Measurements from ENCODE around the gene RASGRP4.
A peak's percentile ranks its signal among the peaks of the same experiment; 100 is the strongest.
"Not testable (repeated sequence)": the region's sequence is repeated elsewhere in the genome, so short reads cannot be mapped to it uniquely, and the experiment has no call there.

Gene RASGRP4, protein sequence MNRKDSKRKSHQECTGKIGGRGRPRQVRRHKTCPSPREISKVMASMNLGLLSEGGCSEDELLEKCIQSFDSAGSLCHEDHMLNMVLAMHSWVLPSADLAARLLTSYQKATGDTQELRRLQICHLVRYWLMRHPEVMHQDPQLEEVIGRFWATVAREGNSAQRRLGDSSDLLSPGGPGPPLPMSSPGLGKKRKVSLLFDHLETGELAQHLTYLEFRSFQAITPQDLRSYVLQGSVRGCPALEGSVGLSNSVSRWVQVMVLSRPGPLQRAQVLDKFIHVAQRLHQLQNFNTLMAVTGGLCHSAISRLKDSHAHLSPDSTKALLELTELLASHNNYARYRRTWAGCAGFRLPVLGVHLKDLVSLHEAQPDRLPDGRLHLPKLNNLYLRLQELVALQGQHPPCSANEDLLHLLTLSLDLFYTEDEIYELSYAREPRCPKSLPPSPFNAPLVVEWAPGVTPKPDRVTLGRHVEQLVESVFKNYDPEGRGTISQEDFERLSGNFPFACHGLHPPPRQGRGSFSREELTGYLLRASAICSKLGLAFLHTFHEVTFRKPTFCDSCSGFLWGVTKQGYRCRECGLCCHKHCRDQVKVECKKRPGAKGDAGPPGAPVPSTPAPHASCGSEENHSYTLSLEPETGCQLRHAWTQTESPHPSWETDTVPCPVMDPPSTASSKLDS

DNA sequence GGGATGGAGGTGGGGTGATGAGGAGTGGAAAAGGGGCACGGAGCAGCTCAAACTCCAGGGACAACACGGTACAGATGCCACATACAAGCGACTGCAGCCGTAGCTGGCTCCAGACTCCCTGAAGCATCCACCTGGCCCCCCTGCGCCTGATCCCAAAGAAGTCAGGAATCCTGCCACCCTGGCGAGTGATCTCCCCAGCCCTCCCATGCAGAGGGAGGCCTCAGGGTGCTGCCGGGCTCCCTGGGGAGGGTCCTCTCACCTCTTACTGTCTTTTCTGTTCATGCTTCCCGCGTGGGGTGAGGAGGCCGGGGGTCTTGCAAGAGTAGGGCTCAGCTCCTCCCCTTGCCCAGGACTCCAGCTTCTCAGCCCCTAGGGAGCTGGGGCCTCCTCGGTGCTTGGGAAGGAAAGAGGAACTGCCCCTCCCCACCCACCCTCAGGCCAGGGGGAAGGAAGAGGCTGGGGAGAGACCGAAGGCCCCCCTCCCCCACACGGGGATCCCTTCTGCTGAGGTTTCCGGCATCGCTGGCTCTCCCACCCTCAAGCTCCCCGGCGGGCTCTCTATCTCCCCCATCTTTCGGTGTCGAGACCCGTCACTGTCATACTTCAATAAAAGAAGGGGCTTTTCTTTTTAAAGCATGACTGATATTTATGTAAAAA lies at the start of gene RASGRP4:
RASGRP4 (minus strand) TSS at position 410 of the 657 bp plus-strand sequence; CDS start at position 282, 128 bp downstream.
- DNase-seq: no peak

DNA sequence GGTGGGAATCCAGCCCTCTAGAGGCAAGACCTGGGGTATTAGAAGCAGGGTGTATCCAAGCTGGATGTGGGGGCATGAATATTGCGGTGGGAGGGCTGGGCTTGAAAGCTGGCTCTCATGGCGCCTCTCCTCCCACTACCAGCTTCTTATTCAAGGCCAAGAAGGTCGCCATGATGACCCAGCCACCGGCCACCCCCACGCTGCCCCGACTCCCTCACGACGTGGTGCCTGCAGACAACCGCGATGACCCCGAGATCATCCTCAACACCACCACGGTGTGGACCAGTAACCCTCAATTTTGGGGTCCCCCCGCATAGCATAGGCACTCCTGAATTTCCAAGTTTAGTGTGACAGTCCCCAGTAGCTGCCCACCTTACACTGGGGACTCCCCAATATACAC lies 49.2 kb upstream of the RASGRP4 start:
- DNase-seq: no peak

DNA sequence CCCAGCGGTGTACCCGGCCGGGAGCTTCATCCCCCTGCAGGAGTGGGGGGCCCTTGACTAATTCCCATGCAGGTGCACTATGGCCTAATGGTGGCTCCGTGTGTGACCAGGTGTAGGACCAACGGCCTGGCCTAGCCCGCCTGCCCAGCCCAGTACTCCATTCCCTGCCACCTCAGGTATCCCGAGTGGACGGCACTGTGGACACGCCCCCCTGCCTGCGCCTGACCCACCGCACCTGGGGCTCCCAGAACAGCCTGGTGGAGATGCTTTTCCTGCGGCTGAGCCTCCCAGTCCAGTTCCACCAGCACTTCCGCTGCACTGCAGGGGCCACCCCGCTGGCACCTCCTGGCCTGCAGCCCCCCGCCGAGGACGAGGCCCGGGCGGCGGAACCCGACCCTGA lies 47.2 kb upstream of the RASGRP4 start:
- DNase-seq: no peak

DNA sequence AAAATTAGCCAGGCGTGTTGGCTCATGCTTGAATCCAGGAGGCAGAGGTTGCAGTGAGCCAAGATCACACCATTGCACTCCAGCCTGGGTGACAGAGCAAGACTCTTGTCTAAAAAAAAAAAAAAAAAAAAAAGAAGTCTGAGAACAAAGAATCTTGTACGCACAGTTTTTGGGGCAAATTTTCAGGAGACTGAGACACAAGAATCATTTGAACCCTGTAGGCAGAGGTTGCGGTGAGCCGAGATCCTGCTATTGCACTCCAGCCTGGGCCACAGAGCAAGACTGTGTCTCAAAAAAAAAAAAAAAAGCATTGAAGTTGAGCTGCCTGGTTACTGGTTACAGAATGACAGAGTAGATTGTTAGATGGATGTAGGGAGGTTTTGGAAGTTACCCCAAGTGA lies 46.7 kb upstream of the RASGRP4 start:
- not testable (repeated sequence) for DNase-seq

DNA sequence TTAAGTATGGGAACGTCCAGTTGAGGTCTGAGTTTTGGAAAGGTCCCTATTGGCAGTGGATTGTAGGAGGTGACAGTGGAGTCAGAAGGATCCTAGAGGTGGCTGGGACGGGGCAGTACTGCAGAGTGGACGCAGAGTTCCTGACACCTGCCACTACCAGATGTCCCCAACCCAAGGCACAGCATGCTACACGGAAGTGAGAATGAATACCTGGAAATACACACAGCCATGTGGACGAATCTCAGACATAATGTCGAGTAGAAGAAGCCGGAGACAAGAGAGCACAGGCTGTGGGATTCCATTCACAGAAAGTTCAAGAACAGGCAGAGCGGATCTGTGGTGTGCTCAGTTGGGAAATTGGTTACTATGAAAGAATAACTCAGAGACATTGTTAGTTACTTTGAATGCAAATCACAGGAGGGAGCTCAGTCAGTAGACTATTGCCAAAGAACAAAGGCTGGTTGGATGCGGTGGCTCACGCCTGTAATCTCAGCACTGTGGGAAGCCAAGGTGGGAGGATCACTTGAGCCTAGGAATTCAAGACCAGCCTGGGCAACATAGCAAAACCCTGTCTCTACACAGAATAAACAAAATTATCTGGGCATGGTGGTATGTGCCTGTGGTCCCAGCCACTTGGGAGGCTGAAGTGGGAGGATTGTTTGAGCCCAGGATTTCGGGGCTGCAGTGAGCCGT lies 44.9 kb upstream of the RASGRP4 start:
- no peak for DNase-seq

DNA sequence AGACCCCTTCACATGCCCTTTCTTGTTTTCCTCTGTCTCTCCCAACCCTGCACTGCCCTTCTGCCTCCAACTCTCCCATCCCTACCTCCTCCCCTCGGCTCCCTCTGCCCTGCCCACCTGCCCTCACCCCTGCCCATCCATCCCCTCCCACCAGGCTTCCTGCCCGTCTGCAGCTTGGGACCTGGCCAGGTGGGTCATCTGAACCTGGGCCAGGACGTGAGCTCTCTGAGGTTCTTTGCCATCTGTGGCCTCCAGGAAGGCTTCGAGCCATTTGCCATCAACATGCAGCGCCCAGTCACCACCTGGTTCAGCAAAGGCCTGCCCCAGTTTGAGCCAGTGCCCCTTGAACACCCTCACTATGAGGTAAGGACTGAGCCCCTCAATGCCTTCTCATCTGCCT lies 43.1 kb upstream of the RASGRP4 start:
- DNase-seq: no peak

DNA sequence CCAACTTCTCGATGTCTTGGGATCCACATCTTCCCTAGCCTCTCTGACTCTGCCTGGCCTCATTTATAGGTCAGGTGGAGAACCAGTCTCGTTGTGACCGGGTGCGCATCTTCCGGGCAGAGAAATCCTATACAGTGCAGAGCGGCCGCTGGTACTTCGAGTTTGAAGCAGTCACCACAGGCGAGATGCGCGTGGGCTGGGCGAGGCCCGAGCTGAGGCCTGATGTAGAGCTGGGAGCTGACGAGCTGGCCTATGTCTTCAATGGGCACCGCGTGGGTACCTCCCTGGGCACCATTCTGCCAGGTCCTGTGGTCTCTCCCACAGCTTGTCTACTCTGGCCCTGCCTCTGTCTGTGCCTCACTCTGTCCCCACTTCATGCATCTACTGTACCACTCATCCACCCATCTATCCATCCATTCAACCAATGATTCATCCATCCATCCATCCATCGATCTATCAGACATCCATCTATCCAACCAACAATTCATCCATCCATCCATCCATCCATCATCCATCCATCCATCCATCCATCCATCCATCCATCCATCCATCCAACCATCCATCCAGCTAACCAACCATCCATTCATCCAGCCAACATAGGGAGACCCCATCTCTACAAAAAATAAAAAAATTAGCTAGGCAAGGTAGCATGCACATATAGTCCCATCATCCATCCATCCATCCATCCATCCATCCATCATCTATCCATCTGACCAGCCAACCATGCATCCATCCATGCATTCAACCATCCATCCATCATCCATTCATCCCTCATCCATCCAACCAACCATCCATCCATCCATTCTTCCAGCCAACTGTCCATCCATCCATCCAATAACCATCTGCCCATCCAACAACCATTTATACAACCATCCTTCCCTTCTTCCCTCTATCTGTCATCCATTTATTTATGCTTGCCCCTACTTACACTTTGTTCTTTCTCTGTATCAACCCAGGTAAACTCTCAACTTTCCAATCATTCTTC lies 41.8 kb upstream of the RASGRP4 start:
- no peak for DNase-seq

DNA sequence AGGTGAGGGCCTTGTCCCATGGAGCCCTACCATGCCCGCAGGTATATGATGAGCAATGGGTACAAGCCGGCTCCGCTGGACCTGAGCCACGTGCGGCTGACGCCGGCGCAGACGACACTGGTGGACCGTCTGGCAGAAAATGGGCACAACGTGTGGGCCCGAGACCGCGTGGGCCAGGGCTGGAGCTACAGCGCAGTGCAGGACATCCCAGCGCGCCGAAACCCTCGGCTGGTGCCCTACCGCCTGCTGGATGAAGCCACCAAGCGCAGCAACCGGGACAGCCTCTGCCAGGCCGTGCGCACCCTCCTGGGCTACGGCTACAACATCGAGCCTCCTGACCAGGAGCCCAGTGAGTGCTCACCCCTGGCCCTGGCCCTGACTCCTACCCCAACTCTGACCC lies 40.0 kb upstream of the RASGRP4 start:
- DNase-seq: no peak

DNA sequence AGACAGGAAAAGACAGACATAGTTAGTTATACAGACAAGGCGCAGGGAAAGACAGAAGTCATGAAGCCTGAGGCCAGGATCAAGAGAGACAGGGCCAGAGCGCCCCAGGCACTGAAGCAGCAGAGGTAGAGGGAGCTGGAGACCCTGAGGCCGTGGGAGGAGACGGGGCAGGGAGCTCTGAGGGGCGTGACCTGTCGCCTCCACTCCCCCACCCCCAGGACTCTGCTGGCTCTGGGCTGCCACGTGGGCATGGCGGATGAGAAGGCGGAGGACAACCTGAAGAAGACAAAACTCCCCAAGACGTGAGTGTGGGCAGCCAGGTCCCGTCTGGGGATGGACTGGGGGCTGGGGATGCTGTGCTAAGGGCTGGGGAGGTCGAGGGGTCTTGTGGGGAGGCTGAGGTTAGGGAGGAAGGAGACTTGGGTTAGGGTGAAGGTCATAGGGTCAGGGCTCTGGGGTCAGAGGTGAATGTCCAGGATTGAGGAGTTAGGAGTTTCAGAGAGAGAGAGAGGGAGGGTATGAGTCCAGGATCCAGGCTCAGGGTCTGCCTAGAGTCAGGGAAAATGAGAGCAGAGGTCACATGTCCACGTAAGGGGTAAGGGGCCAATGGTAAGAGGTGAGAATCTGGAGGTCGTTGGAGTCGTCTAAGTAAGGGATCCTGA lies 38.5 kb upstream of the RASGRP4 start:
- no peak for DNase-seq

DNA sequence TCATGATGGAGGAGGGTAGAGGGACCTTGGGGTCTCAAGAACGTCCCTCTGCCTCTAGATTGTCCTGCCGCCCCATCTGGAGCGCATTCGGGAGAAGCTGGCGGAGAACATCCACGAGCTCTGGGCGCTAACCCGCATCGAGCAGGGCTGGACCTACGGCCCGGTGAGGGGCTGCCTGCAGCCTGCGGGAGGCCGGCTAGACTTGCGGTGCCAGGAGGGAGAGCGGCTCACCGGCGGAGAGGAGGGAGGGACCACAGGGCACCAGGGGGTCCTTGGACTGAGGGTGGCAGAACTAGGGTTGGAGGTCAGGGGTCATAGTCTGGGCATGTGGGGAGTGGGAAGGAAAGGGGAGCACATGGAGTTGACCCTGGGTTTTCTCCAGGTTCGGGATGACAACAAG lies 37.3 kb upstream of the RASGRP4 start:
- no peak for DNase-seq

DNA sequence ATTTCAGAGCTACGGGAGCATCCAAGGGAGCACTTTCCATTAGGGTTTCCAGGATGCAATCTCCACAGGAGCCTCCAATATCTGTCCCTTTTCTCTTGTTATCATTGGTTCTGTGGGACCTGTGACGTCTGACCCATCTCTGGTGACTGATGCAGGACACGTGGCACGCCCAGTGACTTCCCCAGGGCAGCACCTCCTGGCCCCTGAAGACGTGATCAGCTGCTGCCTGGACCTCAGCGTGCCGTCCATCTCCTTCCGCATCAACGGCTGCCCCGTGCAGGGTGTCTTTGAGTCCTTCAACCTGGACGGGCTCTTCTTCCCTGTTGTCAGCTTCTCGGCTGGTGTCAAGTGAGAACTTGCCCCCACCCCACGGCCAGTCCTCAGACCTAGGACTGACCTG lies 33.0 kb upstream of the RASGRP4 start:
- DNase-seq: no peak

DNA sequence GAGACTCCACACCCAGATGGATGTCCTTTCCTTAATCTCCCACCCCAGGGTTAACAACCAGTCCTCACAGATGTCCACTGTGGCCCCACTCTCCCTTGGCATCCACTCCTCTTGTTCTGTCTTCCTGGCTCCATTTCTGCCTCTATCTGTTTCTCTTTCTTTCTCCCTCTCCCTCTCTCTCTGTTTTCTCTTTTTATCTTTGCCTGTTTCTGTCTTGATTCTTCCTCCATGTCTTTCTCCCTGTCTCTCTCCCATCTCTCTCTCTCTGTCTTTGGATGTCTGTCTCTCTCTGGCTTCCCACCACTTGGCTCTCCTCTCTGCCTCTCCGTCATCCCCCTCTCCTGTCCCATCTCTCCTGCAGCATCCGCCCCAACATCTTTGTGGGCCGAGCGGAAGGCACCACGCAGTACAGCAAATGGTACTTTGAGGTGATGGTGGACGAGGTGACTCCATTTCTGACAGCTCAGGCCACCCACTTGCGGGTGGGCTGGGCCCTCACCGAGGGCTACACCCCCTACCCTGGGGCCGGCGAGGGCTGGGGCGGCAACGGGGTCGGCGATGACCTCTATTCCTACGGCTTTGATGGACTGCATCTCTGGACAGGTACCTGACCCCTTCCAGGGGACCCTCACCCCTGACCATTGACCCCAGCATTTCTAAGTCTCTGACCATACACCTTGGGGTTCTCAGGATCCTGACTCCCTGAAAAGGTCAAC lies 31.8 kb upstream of the RASGRP4 start:
- DNase-seq: no peak

DNA sequence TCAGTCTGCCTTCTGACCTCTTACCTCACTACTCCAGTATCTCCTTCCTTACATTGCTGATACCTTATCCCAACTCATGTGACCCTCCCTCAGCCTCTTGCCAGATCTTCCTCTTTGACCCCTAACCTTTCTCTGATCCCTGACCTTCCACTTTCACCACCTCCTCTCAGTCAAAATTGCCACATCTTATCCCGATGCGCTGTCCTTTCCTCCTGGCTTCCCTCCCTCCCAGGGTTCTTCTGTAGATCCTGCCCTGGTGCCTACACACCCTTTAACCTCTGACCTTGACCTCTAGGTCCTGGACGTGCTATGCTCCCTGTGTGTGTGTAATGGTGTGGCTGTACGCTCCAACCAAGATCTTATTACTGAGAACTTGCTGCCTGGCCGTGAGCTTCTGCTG lies 31.2 kb upstream of the RASGRP4 start:
- no peak for DNase-seq

DNA sequence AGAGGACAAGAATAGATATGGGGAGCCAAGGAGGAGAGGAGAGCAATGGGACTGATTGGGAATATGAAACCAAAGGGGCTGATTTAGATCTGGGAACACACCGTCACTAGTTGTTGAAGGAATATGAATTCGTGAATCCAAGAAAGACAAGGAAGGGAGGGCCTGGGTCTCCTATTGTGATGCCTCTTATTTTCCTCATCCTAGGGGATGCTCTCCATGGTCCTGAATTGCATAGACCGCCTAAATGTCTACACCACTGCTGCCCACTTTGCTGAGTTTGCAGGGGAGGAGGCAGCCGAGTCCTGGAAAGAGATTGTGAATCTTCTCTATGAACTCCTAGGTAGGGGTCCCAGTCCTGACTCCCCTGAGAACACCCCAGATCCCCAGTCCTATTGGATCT lies 29.0 kb upstream of the RASGRP4 start:
- DNase-seq: peak; percentile 7

DNA sequence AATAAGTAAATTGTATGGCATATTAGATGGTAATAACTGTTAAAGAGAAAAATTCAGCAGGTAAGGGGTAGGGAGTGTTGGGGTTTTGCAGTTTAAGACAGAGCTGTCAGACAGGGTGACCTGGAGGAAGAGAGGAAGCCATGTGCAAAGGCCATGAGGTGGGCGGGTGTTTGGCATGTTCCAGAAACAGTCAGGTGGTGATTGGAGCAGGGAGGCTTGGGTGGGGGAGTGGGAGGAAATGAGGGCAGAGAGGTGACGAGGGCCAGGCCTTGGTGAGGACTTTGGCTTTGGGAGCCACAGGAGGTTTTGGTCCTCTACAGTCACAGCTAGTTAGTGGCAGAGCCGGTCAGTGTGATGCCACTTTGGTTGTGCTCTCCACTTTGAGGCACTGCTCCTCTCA lies 27.6 kb upstream of the RASGRP4 start:
- no peak for DNase-seq

DNA sequence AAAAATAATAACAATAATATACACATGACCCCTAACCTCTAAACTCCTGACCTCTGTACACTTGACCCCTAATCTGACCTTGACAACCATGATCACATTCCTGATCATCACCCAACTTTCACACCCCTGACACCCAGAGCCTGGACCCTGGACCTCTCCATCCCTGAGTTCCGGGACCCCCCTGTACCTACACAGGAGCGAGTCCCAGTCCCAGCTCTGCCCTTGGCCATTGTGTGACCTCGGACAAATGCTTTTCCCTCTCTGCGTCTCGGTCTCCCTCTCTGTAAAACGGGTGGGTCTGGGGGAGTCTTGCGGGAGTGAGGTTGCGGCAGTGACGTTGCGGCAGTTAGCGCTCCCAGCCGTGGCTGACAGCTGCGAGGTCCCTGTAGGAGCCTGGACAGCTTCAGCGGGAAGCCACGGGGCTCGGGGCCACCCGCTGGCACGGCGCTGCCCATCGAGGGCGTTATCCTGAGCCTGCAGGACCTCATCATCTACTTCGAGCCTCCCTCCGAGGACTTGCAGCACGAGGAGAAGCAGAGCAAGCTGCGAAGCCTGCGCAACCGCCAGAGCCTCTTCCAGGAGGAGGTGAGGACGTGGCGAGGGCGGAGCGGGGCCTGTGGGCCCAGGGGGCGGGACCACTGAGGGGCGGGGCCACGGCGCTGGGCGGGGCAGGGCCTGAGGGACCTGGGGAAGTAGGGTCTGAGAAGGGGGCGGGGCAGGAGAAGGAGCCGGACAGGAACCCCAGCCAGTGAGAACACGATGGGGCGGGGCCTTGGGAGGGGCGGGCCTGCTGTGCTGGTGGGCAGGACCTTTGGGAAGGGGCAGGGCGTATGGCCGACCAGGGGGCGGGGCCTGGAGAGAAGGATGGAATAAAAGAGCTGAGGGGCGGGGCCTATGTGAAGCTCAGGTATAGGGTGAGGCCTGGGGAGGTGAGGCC lies 26.7 kb upstream of the RASGRP4 start:
- no peak for DNase-seq

DNA sequence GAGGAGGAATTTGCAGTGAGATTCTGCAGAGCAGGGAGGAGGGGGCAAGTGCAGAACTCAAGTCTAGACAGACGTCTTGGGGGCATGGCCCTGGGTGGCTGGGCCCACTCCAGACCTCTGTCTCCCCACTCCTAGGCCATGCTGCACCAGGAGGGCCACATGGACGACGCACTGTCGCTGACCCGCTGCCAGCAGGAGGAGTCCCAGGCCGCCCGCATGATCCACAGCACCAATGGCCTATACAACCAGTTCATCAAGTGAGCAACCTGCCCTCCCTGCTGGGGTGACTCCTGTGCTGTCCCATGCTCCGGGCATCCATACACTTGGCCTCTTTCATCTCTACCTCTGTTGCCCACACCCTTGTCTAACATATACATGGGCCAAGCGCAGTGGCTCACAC lies 25.6 kb upstream of the RASGRP4 start:
- no peak for DNase-seq

DNA sequence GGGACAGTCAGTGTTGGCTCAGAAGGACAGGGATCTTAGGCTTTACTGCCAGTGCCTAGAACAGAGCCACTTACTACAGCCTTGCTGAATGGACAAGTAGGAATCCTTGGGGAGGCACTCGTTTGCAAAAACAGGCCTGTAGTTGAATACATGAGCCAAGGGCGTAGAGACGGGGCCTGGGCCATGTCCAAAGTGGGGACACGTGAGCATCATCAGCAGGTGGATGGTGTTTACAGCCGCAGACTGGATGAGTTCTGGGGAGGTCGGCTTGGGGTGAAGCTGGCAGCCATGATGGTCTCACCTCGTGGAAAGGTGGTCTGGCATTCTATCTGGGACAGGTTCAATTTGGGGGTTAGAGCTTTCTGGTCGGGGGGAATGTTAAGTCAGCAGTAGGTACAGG lies 25.0 kb upstream of the RASGRP4 start:
- no peak for DNase-seq

DNA sequence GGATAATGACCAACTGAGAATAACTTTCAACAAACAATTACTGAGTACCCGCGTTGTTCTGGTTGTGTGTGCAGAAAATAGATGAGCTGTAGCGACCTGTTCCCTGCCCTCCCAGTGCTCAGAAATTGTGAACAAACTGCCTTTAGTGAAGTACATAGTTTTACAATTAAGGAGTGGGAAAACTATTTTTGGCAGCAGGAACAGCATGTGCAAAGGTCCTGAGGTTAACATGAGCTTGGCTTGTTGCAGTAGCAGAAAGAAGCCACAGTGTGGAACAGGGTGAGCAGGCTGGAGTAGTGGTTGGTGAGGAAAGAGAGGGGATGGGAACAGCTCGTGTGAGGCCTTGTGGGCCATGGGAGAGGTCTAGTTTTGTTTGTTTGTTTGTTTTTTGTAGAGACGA lies 23.5 kb upstream of the RASGRP4 start:
- DNase-seq: no peak

DNA sequence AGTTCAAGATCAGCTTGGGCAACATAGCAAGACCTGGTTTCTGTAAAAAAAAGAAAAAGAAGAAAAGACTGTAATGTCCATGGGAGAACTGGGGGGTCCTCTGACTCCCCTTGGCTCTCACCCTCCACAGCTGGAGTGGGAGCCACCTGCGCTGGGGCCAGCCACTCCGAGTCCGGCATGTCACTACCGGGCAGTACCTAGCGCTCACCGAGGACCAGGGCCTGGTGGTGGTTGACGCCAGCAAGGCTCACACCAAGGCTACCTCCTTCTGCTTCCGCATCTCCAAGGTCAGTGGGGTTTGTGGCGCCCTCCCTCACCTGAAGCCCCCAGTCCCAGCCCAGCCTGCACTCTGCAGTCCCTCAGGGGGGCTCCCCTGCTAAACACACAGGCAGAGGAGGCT lies 22.2 kb upstream of the RASGRP4 start:
- no peak for DNase-seq

Measured in fibroblast of upper back skin (primary cell).